Stimulated activated CD8-positive, alpha-beta memory T cell treated with anti-CD3 and anti-CD28 coated beads, Interleukin-12 subunit alpha, Interleukin-12 subunit beta, amount 100 ng/mL, for 4 hours (primary cell): ENCODE data around the gene HIP1.

Source experiments
- DNase-seq: peaks from one replicate; pipeline ENCODE4 v3.0.0-alpha.2; 2020; ENCODE audit warnings: low read depth

The HIP1 gene

GRCh38 chr7:75669579-75669978 is 69.2 kb downstream of the HIP1 start:
- DNase-seq = no peak

GRCh38 chr7:75667938-75668337 is 70.8 kb downstream of the HIP1 start:
- DNase-seq = no peak

- no peak for DNase-seq
Measured at GRCh38 chr7:75663302-75663907, 75.3 kb downstream of the HIP1 start.

- DNase-seq = no peak
Measured at GRCh38 chr7:75662579-75663301, 76.0 kb downstream of the HIP1 start.

- DNase-seq = no peak
Measured at GRCh38 chr7:75660566-75661215, 78.0 kb downstream of the HIP1 start.

- DNase-seq = no peak
Measured at GRCh38 chr7:75658802-75659201, 79.9 kb downstream of the HIP1 start.

- no peak for DNase-seq
Measured at GRCh38 chr7:75658369-75658768, 80.4 kb downstream of the HIP1 start.

GRCh38 chr7:75657866-75658265 is 80.9 kb downstream of the HIP1 start:
- DNase-seq = no peak

- no peak for DNase-seq
Measured at GRCh38 chr7:75656740-75657139, 82.0 kb downstream of the HIP1 start.

- no peak for DNase-seq
Measured at GRCh38 chr7:75655536-75655935, 83.2 kb downstream of the HIP1 start.

GRCh38 chr7:75654855-75655254 is 83.9 kb downstream of the HIP1 start:
- no peak for DNase-seq

GRCh38 chr7:75653651-75654050 is 85.1 kb downstream of the HIP1 start:
- no peak for DNase-seq

GRCh38 chr7:75652788-75653187 is 86.0 kb downstream of the HIP1 start:
- no peak for DNase-seq

- no peak for DNase-seq
Measured at GRCh38 chr7:75650681-75651080, 88.1 kb downstream of the HIP1 start.

GRCh38 chr7:75650062-75650461 is 88.7 kb downstream of the HIP1 start:
- DNase-seq = no peak

- DNase-seq = no peak
Measured at GRCh38 chr7:75649462-75649861, 89.3 kb downstream of the HIP1 start.

- DNase-seq = no peak
Measured at GRCh38 chr7:75647709-75648438, 90.9 kb downstream of the HIP1 start.

GRCh38 chr7:75646571-75647102 is 92.1 kb downstream of the HIP1 start:
- DNase-seq = no peak

GRCh38 chr7:75645570-75645969 is 93.2 kb downstream of the HIP1 start:
- no peak for DNase-seq

- no peak for DNase-seq
Measured at GRCh38 chr7:75644589-75644988, 94.2 kb downstream of the HIP1 start.

- peak; percentile 29 for DNase-seq
Measured at GRCh38 chr7:75642810-75643486, 95.8 kb downstream of the HIP1 start.

- no peak for DNase-seq
Measured at GRCh38 chr7:75640201-75640600, 98.5 kb downstream of the HIP1 start.
